Keratinocyte (primary cell): ENCODE results near the gene RNU6-1. TPM values are rescaled to one million over a fixed set of nuclear protein-coding genes. Genes with fewer than 3 reads are reported as not detected.
A peak's percentile ranks its signal among the peaks of the same experiment; 100 is the strongest.

ENCODE experiments used
- DNase-seq: peaks from one replicate; pipeline ENCODE4 v3.0.0-alpha.2; 2011; ENCODE audit warnings: low read depth, missing footprints, low spot score
- FAIRE-seq: peaks from 2 replicates; lab custom pipeline; 2011; peaks lifted over from hg19 to GRCh38; lab: Jason Lieb, UNC
- H2AFZ ChIP-seq: 2 replicates; pipeline ENCODE4 v1.6.0; 2012; ENCODE audit warnings: low read length, control low read depth, inconsistent platforms; ENCODE audit not compliant: control insufficient read depth
- H3K27ac ChIP-seq: 2 replicates; pipeline ENCODE4 v1.5.1; 2011; ENCODE audit warnings: low read length; ENCODE audit not compliant: control insufficient read depth, insufficient read depth
- H3K27me3 ChIP-seq: 3 replicates; pipeline ENCODE4 v1.6.0; 2011; ENCODE audit warnings: low read length; ENCODE audit not compliant: control insufficient read depth, insufficient read depth; ENCODE audit errors: extremely low read depth
- H3K36me3 ChIP-seq, 2 experiments: 2 replicates in 1 of 2; 3 replicates in 1 of 2; pipeline ENCODE4 v1.5.1; 2011; ENCODE audit warnings: low read length in 2 of 2, mild to moderate bottlenecking in 1 of 2; ENCODE audit not compliant: control insufficient read depth in 2 of 2, insufficient read depth in 2 of 2; ENCODE audit errors: extremely low read depth in 1 of 2
- H3K4me1 ChIP-seq: 3 replicates; pipeline ENCODE4 v1.5.1; 2011; ENCODE audit warnings: low read length; ENCODE audit not compliant: control insufficient read depth, insufficient read depth; ENCODE audit errors: extremely low read depth
- H3K4me2 ChIP-seq: 3 replicates; pipeline ENCODE4 v1.6.0; 2011; ENCODE audit warnings: low read depth, low read length; ENCODE audit not compliant: control insufficient read depth, insufficient read depth; ENCODE audit errors: extremely low read depth
- H3K4me3 ChIP-seq, 3 experiments: fragments of 200-600 bp in 1 of 3; sonication (generic) in 1 of 3; 2 replicates in 2 of 3; 3 replicates in 1 of 3; pipeline ENCODE4 v1.5.1; 2011 to 2016; ENCODE audit warnings: low read length in 3 of 3, mild to moderate bottlenecking in 3 of 3, control low read depth in 2 of 3, inconsistent platforms in 1 of 3, low read depth in 1 of 3, mixed read lengths in 1 of 3, mixed run types in 1 of 3, moderate library complexity in 1 of 3; ENCODE audit not compliant: control insufficient read depth in 2 of 3, insufficient read depth in 2 of 3; ENCODE audit errors: extremely low read depth in 1 of 3
- H3K79me2 ChIP-seq: 2 replicates; pipeline ENCODE4 v1.6.0; 2012; ENCODE audit warnings: low read length; ENCODE audit not compliant: control insufficient read depth, insufficient read depth
- H3K9ac ChIP-seq: 3 replicates; pipeline ENCODE4 v1.6.0; 2011; ENCODE audit warnings: low read length; ENCODE audit not compliant: control insufficient read depth, insufficient read depth; ENCODE audit errors: extremely low read depth
- H3K9me1 ChIP-seq: 3 replicates; pipeline ENCODE4 v1.6.0; 2011; ENCODE audit warnings: low read length; ENCODE audit not compliant: control insufficient read depth, insufficient read depth; ENCODE audit errors: extremely low read depth
- H3K9me3 ChIP-seq: 2 replicates; pipeline ENCODE4 v1.5.1; 2012; ENCODE audit warnings: low read depth, low read length; ENCODE audit not compliant: control insufficient read depth
- H4K20me1 ChIP-seq: 3 replicates; pipeline ENCODE4 v1.6.0; 2011; ENCODE audit warnings: low read length; ENCODE audit not compliant: control insufficient read depth, insufficient read depth; ENCODE audit errors: extremely low read depth
- CTCF ChIP-seq, 3 experiments: IDR thresholded peaks in 1 of 3; conservative IDR thresholded peaks in 1 of 3; optimal IDR thresholded peaks in 1 of 3; 2 replicates in 2 of 3; 3 replicates in 1 of 3; pipeline versions ENCODE3 to v1.5.1; 2011; ENCODE audit warnings: low read length in 3 of 3, mild to moderate bottlenecking in 3 of 3, moderate library complexity in 2 of 3, control low read depth in 1 of 3, inconsistent platforms in 1 of 3; ENCODE audit not compliant: insufficient read depth in 2 of 3; ENCODE audit errors: extremely low read depth in 1 of 3
- EZH2 ChIP-seq: IDR thresholded peaks from one replicate; pipeline ENCODE4 v1.6.1; 2012; ENCODE audit warnings: inconsistent platforms, mild to moderate bottlenecking, low read length, moderate library complexity
- dilution Hi-C: fragments of 300-500 bp; cut with MboI; formaldehyde crosslinking; loops from one replicate; pipeline ENCODE4 v1.7.0; 2020; ENCODE audit warnings: low sequenced_read_pairs; ENCODE audit not compliant: extremely low pct_ligation_motif_present
- polyA plus RNA-seq, 5 experiments: library from polyadenylated mRNA; depleted of rRNA in 3 of 5; stranded (reverse) in 3 of 5; stranded (forward) in 1 of 5; unstranded in 1 of 5; fragments of >200 nt; gene quantifications; 1 replicate in 1 of 5; 2 replicates in 3 of 5; 3 replicates in 1 of 5; pipeline versions ENCODE4 v1.2.1 to v1.2.3, GENCODE V29; 2011 to 2012; ENCODE audit warnings: missing spikeins in 2 of 5, low read depth in 1 of 5, low replicate concordance in 1 of 5

RNU6-1 gene
- polyA plus RNA-seq, 1 donor (not counting 4 experiments of a cell fraction or from before 2014, with no cell fraction given), result not detected

GRCh38 chr15:67841513-67841762, 1.6 kb upstream of the RNU6-1 start:
- Histone ChIP-seq H3K4me2 (peak overlapping the region; percentile 96), H3K27ac (no peak overlapping the region), H3K9ac (no peak overlapping the region), H3K4me3 (peak overlapping the region in 1 of 3 experiments; percentile 90), H3K27me3 (no peaks in the 10 kb centered on the region), H4K20me1 (no peaks in the 10 kb centered on the region), H3K9me1 (no peaks in the 10 kb centered on the region), H3K79me2 (no peaks in the 10 kb centered on the region), H3K4me1 (peaks cover 15% of the 10 kb centered on the region), H2AFZ (peak overlapping the region; percentile 51), H3K9me3 (no peaks in the 10 kb centered on the region), H3K36me3 (no peaks in the 10 kb centered on the region)
- TF ChIP-seq EZH2, result no peak
- dilution Hi-C loops, result no loop called here
- DNase-seq (no peak), FAIRE-seq (no peak)

DNA sequence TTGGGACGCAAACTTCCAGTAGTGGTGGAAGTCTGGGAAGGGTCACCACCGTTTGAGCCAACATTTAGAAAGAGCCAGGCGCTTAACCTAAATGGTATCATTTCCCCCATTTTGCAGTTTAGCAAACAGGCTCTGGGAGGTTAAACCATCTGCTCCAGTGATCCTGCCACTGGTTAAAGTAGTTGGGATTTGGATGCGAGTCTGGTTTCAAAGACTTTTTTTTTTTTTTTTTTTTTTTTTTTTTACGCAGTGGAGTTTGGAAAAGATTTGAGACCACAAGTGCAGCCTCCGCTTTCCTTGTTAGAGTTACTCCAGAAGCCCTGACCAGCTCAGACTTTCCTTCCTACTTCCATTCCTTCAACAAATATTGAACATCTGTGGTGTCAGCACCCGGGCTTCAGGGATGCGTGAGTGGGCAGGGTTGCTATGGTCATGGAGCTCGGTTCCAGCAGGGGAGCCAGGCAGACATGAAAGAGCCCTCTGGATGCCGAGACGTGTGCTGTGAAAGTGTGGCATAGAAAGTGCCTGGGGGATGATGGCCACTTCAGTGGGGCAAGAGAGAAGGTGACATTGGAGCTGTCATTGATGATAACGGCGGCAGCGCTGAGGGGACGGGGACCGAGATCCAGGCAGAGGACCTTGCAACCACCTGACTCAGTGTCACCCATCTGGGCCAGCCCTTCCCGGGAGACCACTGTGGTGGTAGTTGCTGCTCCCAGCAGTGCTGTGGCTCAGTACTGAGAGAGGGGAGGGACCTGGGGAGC, 1.1 kb upstream of the RNU6-1 start:
- FAIRE-seq, result no peak

More for the DNA sequence above, 1.1 kb upstream of the RNU6-1 start:
- Histone ChIP-seq H3K4me3 (peak overlapping the region; percentile 64 to 90 (median 80)), H3K27me3 (peaks cover 3% of the 10 kb centered on the region), H4K20me1 (no peaks in the 10 kb centered on the region), H2AFZ (peak overlapping the region; percentile 99), H3K4me2 (peak overlapping the region; percentile 96), H3K27ac (peak overlapping the region; percentile 93), H3K4me1 (peaks cover 18% of the 10 kb centered on the region), H3K9me1 (no peaks in the 10 kb centered on the region), H3K36me3 (no peaks in the 10 kb centered on the region), H3K9me3 (no peaks in the 10 kb centered on the region), H3K79me2 (no peaks in the 10 kb centered on the region), H3K9ac (peak overlapping the region; percentile 86)
- dilution Hi-C loops, result no loop called here
- TF ChIP-seq CTCF (optimal IDR thresholded peaks at IDR 0.05 in 1 of 3, IDR thresholded peaks at IDR 0.05 in 1 of 3, conservative IDR thresholded peaks at IDR 0.05 in 1 of 3; ENCODE audit: extremely low read depth in 1 of 3, insufficient read depth in 2 of 3, low read length in 3 of 3) (no peak), EZH2 (no peak)
- no peak for DNase-seq
